Epidermal melanocyte (primary cell): Measurements from ENCODE around the gene CACNA1G.

Source experiments
- DNase-seq: peaks from one replicate; pipeline ENCODE4 v3.0.0; 2011; ENCODE audit warnings: low spot score; ENCODE audit not compliant: insufficient read length

CACNA1G gene

GRCh38 chr17:50630524-50631194 is 70.1 kb downstream of the CACNA1G start:
- no peak for DNase-seq

GRCh38 chr17:50631195-50631907 is 70.8 kb downstream of the CACNA1G start:
- no peak for DNase-seq

- DNase-seq = no peak
Measured at GRCh38 chr17:50631908-50632571, 71.5 kb downstream of the CACNA1G start.

- DNase-seq = no peak
Measured at GRCh38 chr17:50632637-50633036, 72.1 kb downstream of the CACNA1G start.

GRCh38 chr17:50633683-50634082 is 73.2 kb downstream of the CACNA1G start:
- DNase-seq = no peak

GRCh38 chr17:50634224-50634914 is 73.9 kb downstream of the CACNA1G start, which contains the start of gene ABCC3:
Gene ABCC3, plus strand, starts transcription at chr17:50634881. Its CDS starts 56 bp downstream, at chr17:50634937.
- DNase-seq = no peak

- peak; percentile 20 for DNase-seq
Measured at GRCh38 chr17:50634915-50635731, 74.6 kb downstream of the CACNA1G start.

GRCh38 chr17:50635732-50635981 is 75.1 kb downstream of the CACNA1G start:
- DNase-seq = no peak

- peak; percentile 13 for DNase-seq
Measured at GRCh38 chr17:50635982-50636803, 75.7 kb downstream of the CACNA1G start.

- no peak for DNase-seq
Measured at GRCh38 chr17:50636804-50637195, 76.3 kb downstream of the CACNA1G start.

GRCh38 chr17:50637829-50638605 is 77.5 kb downstream of the CACNA1G start:
- peak; percentile 4 for DNase-seq

GRCh38 chr17:50638606-50638965 is 78.1 kb downstream of the CACNA1G start:
- peak; percentile 14 for DNase-seq

GRCh38 chr17:50638966-50639713 is 78.6 kb downstream of the CACNA1G start:
- peak; percentile 68 for DNase-seq

GRCh38 chr17:50640686-50641351 is 80.3 kb downstream of the CACNA1G start:
- DNase-seq = peak; percentile 14

GRCh38 chr17:50641357-50641756 is 80.8 kb downstream of the CACNA1G start:
- DNase-seq = no peak

GRCh38 chr17:50642071-50642721 is 81.7 kb downstream of the CACNA1G start:
- no peak for DNase-seq

- DNase-seq = no peak
Measured at GRCh38 chr17:50642722-50643656, 82.5 kb downstream of the CACNA1G start.
